ENCODE data around the gene REXO5.
"Not testable (repeated sequence)": the region's sequence is repeated elsewhere in the genome, so short reads cannot be mapped to it uniquely, and the experiment has no call there.

DNA sequence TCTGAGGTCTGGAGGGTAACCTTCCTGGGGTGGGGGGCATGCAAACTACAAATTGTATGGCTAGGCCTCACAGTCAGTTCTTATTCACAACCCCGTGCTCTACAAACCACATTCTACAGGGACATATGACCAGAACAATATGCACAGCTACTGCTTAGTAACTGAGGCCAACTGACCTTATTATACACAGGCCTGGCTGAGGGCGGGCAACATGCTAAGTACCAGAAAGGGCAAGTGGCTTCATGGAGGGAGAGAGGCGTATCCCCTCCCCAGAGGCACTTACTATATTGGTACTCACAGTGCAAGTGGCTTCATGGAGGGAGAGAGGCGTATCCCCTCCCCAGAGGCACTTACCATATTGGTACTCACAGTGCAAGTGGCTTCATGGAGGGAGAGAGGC is 54.7 kb downstream of the REXO5 start:
- TF ChIP-seq, protein P1, sequence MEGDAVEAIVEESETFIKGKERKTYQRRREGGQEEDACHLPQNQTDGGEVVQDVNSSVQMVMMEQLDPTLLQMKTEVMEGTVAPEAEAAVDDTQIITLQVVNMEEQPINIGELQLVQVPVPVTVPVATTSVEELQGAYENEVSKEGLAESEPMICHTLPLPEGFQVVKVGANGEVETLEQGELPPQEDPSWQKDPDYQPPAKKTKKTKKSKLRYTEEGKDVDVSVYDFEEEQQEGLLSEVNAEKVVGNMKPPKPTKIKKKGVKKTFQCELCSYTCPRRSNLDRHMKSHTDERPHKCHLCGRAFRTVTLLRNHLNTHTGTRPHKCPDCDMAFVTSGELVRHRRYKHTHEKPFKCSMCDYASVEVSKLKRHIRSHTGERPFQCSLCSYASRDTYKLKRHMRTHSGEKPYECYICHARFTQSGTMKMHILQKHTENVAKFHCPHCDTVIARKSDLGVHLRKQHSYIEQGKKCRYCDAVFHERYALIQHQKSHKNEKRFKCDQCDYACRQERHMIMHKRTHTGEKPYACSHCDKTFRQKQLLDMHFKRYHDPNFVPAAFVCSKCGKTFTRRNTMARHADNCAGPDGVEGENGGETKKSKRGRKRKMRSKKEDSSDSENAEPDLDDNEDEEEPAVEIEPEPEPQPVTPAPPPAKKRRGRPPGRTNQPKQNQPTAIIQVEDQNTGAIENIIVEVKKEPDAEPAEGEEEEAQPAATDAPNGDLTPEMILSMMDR (IDR thresholded peaks at IDR 0.05; ENCODE audit: borderline replicate concordance, extremely low read depth, low read length, poor library complexity, severe bottlenecking), result not testable (repeated sequence)
- TF ChIP-seq EZH2 (IDR thresholded peaks at IDR 0.05; ENCODE audit: borderline replicate concordance, low read depth, low read length, severe bottlenecking), result not testable (repeated sequence)
